ENCODE results near the gene ABCE1.

ABCE1 gene

DNA sequence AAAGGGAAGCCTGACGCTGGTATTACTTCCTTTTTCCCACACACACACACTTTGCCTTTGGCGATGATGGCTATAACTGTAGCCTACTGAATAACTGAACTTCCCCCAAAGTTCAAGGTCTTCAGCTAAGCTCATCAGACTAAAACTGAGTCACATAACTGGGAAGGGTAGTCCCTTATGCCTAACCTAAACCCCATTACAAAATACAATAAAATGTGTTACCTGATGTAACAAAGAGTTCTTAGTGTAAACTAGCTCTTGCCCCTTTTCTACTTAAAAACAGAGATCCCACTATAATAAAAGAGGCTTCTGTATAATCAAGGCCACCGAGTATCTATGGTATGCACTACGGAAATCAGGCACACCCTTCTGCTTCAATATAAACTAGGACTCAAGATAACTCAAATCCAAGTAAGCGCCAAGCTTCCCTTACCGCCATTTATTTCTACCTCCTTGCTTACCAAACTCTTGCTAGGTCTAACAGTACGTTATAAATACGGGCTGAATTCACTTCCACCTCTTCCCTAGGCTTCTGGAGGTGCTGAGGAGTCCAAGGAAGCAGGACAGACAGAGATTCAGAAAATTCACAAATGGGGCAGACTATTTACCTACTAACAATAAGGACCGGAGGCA lies 79.9 kb downstream of the ABCE1 start:
- no peak for DNase-seq

DNA sequence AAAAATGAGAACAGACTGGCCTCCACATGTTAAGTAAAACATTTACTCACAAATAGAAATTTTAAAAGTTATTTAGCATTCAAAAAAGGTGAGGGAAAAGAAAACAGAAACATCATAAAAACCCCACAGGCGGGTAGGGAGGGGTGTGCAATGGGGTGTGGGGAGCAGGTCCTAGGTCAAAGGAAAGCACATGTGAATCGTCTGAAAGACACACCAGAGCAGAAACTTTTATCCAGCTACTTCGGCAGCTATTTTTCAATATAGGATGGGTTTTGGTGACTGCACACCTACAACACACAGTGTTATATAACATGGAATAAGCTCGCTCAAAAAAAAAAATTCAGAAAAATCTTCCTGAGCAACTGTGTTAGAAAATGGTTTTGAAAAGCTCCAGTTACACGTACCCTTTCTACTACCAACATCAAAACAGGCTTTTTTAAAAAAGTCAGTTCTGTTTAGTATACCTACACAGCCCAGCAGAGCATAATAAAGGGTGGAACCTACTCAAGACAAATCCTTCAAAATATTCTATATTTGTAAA lies 80.7 kb downstream of the ABCE1 start:
- no peak for DNase-seq
